ENCODE data around the gene PLD6.
"Not testable (repeated sequence)": the region's sequence is repeated elsewhere in the genome, so short reads cannot be mapped to it uniquely, and the experiment has no call there.

Gene PLD6

DNA sequence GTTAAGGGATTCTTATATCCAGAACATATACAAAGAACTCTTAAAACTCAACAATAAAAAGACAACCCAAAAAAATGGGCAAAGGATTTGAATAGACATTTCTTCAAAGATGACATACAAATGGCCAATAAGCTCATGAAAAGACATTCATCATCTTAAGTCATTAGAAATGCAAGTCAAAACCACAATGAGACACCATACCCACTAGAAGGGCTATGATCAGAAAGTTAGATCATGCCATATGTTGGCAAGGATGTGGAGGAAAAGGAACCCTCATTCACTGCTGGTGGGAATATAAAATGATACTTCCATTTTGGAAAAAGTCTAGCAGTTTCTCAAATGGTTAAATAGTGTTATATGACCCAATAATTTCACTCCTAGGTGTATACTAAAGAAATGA, 9.4 kb downstream of the PLD6 start:
- DNase-seq = no peak

DNA sequence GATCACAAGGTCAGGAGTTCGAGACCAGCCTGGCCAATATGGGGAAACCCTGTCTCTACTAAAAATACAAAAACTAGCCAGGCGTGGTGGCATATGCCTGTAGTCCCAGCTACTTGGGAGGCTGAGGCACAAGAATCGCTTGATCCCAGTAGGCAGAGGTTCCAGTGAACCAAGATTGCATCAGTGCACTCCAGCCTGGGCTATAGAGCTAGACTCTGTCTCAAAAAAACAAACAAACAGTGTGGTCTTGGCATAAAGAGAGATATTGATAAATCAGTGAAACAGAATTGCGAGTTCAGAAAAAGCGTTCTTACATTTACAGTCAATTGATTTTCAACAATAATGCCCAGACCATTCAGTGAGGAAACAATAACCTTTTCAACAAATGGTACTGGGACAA, 10.7 kb downstream of the PLD6 start:
- not testable (repeated sequence) for DNase-seq

DNA sequence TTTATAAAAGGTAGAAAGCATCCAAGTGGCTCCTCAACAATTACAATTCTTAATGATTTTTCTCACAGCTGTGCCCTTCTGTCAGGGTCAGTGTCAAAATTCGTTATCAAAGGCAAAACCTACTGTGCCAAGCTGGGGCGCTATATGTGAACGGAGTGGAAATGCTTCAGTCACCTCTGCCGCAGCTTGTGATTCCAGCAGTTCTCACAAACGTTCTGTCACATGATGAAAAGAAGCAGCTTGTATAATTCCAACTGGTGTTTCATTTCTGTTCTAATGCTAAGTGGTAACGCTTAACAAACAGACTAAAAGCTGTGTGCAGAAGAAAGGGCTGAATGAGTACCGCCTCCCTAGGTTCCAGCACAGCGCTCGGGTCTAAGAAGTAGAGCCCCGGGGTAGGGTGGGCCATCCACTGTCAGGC, 14.2 kb downstream of the PLD6 start:
- DNase-seq = no peak

DNA sequence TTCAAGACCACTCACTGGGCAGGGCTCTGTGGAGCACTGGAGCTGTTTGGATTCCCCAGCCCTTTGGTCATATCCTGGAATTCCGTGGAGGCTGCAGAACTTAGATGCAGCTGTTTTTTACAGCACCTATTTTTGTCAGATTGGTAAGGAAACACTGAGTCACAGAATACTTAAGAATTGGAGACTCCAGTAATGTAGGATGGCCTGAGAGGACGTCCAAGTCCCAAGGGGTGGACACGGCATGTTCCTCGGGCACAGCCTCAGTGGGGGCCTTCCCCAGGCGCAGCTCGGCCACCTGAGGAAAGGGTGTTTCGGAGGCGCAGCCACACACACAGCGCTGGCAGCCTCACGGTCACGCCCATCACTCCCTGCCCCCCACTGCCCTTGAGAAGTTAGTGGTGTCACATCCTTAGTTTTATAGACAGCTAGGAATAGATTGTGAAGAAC, 14.8 kb downstream of the PLD6 start:
- DNase-seq = peak; percentile 90

DNA sequence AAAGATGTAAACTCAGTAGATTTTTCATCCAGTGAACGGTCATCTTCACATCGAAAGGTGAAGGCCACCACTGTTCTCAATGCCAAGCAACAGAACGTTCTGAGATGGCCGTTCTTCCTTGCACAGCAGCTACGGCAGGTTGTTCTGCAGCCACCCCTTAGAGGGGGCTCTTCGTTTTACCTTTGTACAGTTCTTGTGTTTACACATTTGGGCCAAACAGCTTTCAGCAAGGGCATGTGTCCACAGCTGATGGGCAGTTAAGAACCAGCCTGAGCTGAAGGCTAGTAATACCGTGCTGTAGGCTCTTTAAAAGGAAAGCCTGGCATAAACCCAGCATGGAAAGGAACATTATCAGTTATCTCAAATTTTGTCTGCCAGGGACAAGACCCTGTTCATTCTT, 15.9 kb downstream of the PLD6 start:
- no peak for DNase-seq

DNA sequence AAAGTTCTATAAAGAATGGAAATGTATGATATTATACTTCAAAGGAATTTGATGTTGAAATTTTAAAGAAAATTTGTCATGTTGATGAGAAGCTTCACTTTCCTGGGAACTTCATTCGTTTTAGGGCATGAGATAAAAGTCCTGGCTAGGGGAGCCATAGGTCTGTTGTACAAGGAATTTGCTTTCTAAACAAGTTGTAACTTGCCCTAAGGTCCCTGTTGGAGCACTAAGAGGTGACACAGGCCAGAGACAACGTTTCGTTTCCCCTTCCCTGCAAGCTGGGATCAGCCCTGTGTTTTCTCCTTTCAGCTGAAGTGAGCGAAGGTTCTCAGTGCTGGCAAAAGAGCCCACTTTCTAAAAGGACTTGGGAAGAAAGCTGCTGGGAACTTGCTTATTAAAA, 16.6 kb downstream of the PLD6 start:
- no peak for DNase-seq

DNA sequence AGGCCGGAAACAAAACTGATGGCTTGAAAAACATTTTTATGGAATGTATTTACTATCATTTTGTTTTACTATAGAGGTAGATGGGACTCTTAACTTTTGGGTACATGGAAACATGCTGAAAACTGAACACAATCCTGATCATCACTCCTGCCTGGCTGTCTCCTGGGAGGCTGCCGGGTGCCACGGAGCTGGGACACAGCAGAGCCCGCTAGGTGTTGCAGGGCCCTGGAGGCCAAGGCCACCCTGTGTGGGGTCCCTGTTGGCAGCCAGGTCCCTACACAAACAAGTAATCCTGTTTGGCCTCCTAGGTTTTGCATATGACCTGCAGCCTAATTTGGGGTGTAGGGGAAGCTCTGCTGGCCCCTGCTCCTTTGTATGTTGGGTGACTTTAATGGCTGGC, 17.5 kb downstream of the PLD6 start:
- no peak for DNase-seq

DNA sequence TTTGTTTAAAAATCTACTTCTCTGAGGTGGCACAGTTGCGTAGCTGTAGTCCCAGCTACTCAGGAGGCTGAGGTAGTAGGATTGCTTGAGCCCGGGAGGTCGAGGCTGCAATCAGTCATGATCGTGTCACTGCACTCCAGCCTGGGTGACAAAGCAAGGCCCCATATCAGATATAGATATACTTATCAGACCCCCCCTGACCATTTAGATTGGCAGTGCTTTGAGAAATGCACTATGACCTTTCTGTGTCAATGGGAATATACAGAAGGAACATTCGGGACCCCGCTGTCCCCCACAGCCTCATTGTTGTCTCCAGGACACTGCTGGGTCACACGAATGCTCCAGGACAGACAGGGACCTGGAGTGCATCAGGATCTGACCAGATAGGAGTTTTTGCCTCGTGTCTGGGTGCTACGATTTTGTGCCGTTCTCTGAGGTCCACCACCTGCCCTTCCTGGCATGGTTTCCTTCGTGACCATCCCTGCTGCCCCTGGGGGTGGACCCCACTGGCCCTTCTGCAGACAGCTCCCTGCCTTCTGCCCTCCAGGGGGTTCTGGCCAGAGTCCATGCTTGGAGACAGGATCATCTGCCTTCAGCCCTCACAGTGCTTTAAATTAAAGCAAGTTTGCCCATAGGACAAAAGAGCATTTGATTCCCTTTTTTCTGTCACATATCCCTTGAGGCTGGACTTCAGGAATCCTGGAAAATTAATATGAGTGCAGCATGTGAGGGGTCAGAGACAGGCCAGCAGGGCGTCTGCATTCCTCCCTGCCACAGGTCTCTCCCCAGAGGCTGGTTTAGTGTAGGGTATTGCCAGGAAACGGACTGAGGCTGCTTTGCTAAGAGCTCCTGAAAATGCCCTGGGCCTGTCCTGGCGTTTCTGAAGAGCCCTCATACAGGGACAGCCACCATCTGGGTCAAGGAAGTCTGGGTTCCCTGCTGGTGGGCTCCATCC, 19.3 kb downstream of the PLD6 start:
- DNase-seq = no peak

DNA sequence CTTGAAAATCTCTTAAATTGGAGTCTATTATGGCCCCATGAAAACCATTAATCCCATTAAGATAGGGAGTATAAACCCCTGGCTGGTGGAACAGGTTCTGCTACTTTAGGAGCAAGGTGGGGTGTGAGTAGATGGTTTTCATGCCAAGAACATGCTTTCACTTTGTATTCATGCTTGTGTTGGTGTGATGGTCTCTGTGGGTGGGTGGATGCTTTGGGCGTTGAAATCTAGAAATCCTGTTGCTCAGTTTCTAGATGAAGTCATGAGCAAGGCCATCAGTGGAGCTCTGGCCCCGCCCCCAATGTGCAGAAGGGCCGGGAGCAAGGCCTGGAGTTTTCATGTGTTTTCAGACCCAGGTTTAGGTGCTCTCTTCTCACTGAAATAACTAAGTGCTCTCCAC, 20.1 kb downstream of the PLD6 start:
- no peak for DNase-seq

DNA sequence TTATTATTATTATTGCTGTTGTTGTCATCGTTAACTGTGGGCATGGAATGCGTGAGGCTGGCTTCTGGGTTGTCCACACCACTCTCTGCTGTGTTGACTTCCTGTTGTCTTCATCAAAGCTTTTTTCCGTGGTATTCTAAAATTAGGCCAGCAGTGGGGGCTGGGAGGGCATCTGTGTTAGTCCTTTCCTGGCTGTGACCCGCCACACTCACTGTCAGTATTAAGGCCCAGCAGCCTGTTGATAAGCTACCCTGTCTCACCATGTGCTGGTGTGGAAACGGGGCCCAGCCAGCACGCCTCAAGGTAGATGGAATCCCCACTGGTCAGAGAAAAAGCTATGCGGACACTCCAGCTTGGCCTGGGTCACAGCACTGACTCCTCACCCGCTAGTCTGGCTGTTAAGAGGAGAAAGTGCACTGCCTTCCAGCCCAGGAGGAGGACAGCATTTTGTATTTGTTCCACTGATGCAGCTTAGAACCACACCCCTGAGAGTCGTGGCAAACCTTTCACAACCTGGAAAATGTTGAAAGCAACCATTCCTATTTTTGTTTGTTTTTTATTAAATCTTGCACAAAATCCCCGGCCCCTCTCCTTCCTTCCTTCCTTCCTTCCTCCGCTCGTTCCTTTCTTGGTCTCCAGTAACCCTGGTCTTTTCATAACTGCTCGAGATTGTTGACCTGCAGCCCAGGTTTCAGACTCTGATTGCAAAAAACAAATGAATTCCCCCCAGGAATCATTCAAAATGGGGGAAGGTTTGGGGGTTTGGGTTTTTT, 21.0 kb downstream of the PLD6 start:
- not testable (repeated sequence) for DNase-seq

DNA sequence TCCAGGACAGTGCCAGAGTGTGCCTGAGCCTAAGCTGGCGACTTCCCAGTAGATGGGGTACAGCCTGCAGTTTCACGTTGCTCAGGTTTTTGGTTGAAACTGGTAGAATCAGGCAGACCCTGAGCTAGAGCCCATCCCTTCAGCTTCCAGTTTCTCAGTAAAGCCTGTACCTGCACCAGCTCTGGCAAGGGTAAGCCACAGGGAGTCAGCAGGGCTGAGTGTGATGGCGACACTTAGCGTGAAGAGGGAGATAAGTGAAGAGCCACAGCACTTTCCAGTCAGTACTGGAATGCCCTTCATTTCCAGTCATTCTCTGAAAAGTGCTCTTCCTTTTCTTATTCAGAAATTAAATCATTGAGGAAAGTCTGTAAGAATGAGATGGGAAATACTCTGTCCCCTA, 22.4 kb downstream of the PLD6 start:
- no peak for DNase-seq

DNA sequence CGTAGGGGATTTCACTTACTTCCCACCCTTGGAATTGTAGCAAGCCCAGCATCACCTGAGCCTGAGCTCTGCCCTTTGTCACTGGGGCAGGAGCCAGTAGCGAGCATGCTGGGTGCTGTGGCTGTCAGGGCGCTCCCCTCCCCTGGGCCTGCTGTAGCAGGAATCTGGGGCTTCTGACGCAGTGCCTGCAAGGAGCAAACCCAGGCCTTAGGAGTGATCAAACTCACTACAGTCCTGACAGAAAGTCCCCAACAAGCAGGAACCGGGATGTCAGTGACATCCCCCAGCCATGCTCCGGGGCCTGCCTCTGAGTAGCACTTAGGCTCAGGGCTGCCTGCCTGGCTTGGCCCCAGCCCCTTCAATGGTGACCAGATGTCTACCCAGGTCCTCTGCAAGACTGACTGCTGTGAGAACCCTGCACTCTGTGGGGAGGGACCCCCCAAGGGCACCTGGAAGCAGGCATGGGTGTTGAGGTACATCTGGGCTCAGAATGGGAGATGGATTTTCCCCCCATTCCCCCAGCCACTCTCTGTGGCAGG, 23.5 kb downstream of the PLD6 start:
- DNase-seq = no peak

DNA sequence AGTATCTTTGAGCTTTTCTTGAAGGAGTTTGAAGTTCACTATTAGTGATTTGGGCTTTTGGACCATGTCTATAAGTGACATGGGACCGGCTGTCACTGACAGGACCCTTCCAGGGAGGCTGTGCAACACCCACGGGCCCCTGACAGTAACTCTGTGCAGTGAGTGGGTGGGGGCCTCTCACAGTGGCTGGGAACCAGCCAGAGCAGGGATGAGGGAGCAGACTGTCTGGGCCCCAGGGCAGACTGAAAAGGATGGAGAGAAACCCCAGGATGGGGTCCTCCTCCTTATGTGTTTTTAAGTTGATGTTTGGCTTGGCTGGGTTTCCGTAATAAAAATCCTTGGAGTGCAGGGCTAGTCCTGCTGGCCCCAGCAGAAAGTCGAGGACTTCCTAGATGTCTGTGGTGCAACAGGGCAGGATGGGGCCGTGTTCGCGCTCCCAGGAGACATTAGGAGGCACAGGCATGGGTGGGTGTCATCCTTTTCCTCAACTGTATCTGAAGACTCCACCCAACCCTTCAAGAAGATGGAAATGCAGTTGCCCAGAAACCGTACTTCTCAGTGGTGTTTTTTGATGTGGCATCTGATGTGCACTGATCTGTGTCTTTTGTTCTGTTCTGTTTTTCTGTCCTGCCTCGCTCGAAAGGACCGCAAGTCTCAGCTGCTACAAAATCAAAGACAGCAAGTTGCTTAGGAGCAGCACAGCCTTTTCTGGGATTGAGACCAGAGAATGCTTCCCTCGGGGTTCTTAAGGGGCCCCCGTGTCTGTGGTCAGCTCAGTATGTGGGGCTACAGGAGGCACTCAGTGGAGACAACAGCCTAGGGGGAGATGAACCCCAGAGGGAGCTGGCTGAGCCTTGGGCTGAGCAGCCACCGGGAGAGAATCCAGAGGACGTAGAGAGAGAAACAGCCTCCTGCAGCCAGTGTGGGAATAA, 24.2 kb downstream of the PLD6 start:
- DNase-seq = no peak

DNA sequence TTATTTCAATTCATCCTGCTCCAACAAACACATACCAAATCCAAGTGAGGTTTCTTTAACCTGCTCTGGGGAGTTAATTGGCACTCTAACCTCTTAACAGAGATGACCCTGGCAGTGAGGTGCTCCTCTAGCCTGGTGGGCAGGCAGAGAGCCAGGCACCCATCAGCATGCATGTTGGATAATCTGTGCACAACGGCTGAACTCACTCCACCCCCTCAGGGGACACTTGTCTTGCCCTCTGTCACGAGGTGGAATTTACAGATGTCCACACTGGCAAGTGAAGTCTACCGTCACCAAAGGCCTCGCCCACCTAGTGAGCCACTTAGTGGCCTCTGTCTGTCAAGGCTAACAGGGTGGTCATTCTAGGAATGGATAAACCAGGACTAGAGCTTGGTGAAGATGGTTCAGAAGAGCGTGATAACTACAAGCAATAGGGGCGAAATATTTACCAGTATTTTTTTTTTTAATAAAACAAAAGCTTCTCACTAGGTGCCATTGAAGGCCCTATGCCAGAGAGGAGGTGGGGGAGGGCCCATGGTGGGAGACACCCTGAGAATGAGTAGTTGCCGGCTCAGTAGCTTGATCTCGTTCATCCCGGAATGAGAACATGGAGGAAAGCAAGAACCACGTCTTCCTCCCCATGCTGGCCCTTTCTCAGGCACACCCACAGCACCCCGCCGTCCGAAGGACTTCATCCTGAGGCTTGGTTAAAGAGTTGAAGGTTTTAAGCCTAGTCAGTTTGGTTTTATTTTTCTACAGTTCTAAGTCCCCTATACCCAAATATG, 25.2 kb downstream of the PLD6 start:
- no peak for DNase-seq

DNA sequence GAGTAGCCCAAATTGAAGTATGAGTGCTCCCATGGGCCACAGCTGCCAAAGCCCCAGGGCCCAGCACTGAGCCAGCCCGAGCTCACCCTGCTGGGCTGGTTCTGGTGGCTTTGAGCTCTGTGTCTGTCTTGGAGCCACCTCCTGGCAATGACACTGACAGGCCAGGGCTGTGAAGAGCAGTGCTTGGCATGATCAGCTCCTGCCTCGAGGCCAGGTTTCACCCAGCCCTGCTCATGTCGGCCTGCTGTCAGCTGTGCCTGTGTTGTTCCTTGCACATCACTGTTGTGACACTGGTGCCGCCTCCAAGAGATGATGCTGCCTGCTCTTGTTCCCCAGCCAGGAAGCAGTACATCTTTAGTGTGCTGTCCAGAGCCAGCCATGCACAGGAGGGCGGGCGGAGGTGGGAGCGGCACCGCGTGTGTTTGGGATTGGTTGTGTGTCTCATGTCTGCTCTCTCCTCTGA, 26.0 kb downstream of the PLD6 start:
- DNase-seq = no peak

DNA sequence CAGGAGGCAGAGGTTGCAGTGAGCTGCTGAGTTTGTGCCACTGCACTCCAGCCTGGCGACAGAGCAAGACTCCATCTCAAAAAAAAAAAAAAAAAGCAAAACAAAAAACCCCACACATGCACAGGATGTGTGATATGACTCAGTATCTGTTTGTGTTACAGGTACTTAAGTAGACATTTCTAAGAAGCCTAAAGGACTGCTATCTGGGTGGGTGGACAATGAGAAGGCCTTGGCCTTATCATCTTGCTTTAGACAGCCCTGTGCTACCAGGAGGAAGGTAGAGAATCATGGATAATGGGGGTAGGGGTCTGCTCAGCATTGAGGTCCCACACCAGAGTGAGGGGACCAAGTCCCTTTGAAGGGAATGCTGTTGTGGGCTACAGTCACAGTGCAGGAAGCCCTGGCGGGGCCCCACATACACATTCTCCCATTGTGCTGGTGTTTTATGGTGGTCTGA, 26.7 kb downstream of the PLD6 start:
- no peak for DNase-seq

DNA sequence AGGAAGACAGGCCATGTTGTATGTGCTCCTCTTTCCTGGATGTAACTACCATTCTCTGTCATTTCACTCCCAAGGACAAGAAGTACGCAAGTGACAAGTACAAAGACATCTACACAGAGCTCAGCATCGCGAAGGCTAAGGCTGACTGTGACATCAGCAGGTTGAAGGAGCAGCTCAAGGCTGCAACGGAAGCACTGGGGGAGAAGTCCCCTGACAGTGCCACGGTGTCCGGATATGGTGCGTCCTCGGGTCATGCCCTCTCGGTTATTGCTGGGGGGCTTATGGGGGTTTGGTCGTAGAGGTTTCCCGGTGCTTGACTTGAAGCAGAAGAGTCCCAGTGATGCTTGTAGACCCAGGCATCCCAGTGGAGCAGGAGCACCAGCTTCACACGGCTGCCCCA, 29.0 kb downstream of the PLD6 start:
- no peak for DNase-seq

DNA sequence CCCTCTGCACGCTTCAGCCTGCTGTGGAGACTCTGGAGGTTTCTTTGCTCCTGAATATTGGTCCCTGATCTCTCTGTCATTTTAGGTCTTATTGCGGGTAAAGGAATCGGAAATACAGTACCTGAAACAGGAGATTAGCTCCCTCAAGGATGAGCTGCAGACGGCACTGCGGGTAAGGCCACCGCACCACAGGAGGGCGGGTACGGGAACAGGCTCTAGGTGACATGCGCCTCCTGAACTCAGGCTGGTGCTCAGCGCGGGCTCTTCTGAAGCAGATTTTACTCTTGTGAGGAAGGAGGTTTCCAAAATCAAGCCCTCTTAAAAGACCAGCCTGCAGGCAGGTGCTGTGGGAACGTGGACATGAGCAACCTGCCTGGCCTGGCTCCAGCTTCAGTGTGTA, 29.8 kb downstream of the PLD6 start:
- DNase-seq = no peak

DNA sequence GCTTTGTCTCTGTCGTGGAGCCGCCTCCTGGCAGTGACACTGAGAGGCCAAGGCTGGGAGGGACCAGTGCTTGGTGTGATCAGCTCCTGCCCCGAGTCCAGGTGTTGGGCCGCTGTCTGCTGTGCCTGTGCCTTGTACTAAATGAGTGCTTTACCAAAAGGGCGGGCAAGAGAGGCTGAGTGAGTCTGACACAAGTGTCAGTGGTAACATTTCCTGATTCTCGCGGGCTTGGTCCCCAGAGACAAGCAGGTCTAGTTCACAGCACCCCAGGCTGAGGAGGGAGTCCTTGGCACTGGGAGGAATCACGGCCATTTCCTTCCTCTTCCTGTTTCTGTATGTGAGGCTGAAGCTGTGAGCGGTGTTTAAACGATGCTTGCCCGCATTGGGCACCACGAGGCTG, 30.2 kb downstream of the PLD6 start:
- no peak for DNase-seq

DNA sequence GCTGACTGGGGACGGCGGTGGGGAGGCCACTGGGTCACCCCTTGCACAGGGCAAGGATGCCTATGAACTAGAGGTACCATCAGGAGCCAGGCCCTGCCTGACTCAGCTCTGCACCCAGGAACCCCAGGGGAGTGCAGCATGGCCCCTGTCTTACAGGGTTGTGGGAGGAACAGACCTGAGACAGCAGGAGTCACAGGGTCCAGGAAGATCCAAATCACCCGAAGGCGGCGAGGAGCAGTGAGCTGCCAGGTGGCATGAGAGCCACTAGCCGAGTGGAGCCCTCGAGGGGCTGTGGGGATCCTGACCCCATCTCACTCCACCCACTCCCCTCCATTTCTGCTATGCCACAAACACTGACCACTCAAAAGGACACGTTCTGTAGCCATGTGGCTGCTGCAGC, 30.8 kb downstream of the PLD6 start:
- no peak for DNase-seq

DNA sequence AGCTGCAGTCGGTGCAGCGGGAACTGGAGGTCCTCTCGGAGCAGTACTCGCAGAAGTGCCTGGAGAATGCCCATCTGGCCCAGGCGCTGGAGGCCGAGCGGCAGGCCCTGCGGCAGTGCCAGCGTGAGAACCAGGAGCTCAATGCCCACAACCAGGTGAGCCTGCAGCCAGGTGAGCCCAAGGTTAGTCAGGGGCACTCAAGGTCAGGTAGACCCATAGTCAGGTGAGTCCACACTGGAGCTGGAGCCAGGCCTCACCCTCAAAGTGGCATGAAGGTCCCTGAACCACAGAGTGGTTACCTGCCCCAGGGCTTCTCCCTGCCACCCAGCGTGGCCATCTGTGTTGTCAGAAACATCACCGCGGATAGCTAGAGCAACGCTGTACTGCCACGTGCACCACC, 32.2 kb downstream of the PLD6 start:
- no peak for DNase-seq

DNA sequence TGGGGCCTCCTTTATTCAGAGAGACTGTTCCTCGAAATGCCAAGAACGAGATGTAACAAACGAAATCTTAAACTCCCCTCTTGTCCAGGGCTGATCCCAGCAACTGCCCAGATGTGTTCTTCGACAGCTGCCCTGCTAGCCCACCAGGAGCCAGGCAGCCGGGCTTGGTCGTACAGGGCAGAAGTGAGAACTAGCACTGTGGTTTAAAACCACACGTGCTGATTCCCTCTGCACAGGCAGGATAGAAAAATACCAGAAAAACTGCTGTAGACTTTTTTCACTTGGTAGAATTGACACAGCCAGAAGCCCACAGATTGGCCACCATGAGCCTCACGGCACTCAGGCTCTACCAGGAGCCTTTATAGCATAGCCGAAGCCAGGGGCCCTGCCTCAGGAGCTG, 33.1 kb downstream of the PLD6 start:
- DNase-seq = no peak
